Activated CD8-positive, alpha-beta memory T cell treated with anti-CD3 and anti-CD28 coated beads for 36 hours (primary cell): ENCODE measurements around the gene SIX5. TPM values are rescaled to one million over a fixed set of nuclear protein-coding genes. Genes with fewer than 3 reads are reported as not detected.
"Not testable (repeated sequence)": the region's sequence is repeated elsewhere in the genome, so short reads cannot be mapped to it uniquely, and the experiment has no call there.

Experiments used
- CTCF ChIA-PET: fragments of 350-600 bp; sonication (Branson Sonifier 250); formaldehyde crosslinking; loops from one replicate; lab custom pipeline; 2021; ENCODE audit warnings: antibody characterized with exemption; lab: Charles Lee
- POLR2A ChIA-PET: fragments of 350-600 bp; sonication (Branson Sonifier 250); formaldehyde crosslinking; loops from one replicate; lab custom pipeline; 2021; ENCODE audit warnings: antibody characterized with exemption; lab: Charles Lee
- total RNA-seq, 2 experiments: library from RNA; stranded (reverse); gene quantifications; one replicate each; pipeline ENCODE4 v1.2.3, GENCODE V29; 2021

The SIX5 gene
- total RNA-seq, 2 experiments from 2014 or later = 2.0 to 2.5 TPM

GRCh38 chr19:45767881-45768654, 984 bp downstream of the SIX5 start:
- POLR2A ChIA-PET = interaction anchor here (0.6 to 2.1 kb wide), 6 partner anchors 27 to 729 kb away, joined by 3 to 11 read pairs (median 4); partner anchors contain the start of genes FBXO46 and SNRPD2

GRCh38 chr19:45767410-45767880, 1.6 kb downstream of the SIX5 start:
- ChIA-PET POLR2A (interaction anchor here (0.6 kb wide), 1 partner anchor 728 kb away, joined by 6 read pairs; no protein-coding TSS in a partner anchor), CTCF (interaction anchor here (1.0 to 4.0 kb wide), 6 partner anchors 33 to 519 kb away, joined by 3 to 43 read pairs (median 3); partner anchors contain the start of gene FBXO46)

More at GRCh38 chr19:45767881-45768654, 984 bp downstream of the SIX5 start:
- CTCF ChIA-PET = interaction anchor here (0.5 to 4.0 kb wide), 13 partner anchors 11 to 519 kb away, joined by 3 to 43 read pairs (median 3); partner anchors contain the start of gene FBXO46

- ChIA-PET CTCF (interaction anchor here (1.0 to 1.2 kb wide), 3 partner anchors 50 to 365 kb away, joined by 3 read pairs; no protein-coding TSS in a partner anchor), POLR2A (no interaction called here)
Measured at GRCh38 chr19:45766869-45767346, 2.1 kb downstream of the SIX5 start.

GRCh38 chr19:45766296-45766868, 2.7 kb downstream of the SIX5 start:
- POLR2A ChIA-PET = no interaction called here
- CTCF ChIA-PET = interaction anchor here (1.0 kb wide), 1 partner anchor 51 kb away, joined by 3 read pairs; no protein-coding TSS in a partner anchor

GRCh38 chr19:45765702-45766295, 3.3 kb downstream of the SIX5 start:
- POLR2A ChIA-PET = no interaction called here
- CTCF ChIA-PET = no interaction called here

GRCh38 chr19:45764945-45765701, 3.9 kb downstream of the SIX5 start:
- CTCF ChIA-PET = interaction anchor here (1.2 kb wide), 1 partner anchor 34 kb away, joined by 3 read pairs; no protein-coding TSS in a partner anchor
- POLR2A ChIA-PET = no interaction called here

GRCh38 chr19:45764475-45764874, 4.6 kb downstream of the SIX5 start:
- ChIA-PET POLR2A (no interaction called here), CTCF (interaction anchor here (1.2 kb wide), 1 partner anchor 35 kb away, joined by 3 read pairs; no protein-coding TSS in a partner anchor)

GRCh38 chr19:45763691-45764294, 5.3 kb downstream of the SIX5 start:
- CTCF ChIA-PET = interaction anchor here (1.2 kb wide), 1 partner anchor 35 kb away, joined by 3 read pairs; no protein-coding TSS in a partner anchor
- POLR2A ChIA-PET = no interaction called here

GRCh38 chr19:45762870-45763631, 6.0 kb downstream of the SIX5 start:
- POLR2A ChIA-PET = no interaction called here

GRCh38 chr19:45761714-45762113, 7.3 kb downstream of the SIX5 start:
- CTCF ChIA-PET = no interaction called here
- POLR2A ChIA-PET = interaction anchor here (0.7 kb wide), 1 partner anchor 52 kb away, joined by 6 read pairs; no protein-coding TSS in a partner anchor

More at GRCh38 chr19:45762870-45763631, 6.0 kb downstream of the SIX5 start:
- CTCF ChIA-PET = no interaction called here

GRCh38 chr19:45758921-45759320, 10.1 kb downstream of the SIX5 start:
- POLR2A ChIA-PET = no interaction called here
- CTCF ChIA-PET = no interaction called here

GRCh38 chr19:45757695-45758094, 11.4 kb downstream of the SIX5 start:
- ChIA-PET CTCF (interaction anchor here (1.1 kb wide), 1 partner anchor 12 kb away, joined by 3 read pairs; no protein-coding TSS in a partner anchor), POLR2A (no interaction called here)

GRCh38 chr19:45754323-45754722, 14.7 kb downstream of the SIX5 start:
- ChIA-PET CTCF (interaction anchor here (1.1 to 1.7 kb wide), 2 partner anchors 10 to 20 kb away, joined by 4 read pairs; no protein-coding TSS in a partner anchor), POLR2A (interaction anchor here (1.1 kb wide), 1 partner anchor 78 kb away, joined by 3 read pairs; no protein-coding TSS in a partner anchor)

- POLR2A ChIA-PET = interaction anchor here (1.1 kb wide), 1 partner anchor 79 kb away, joined by 3 read pairs; no protein-coding TSS in a partner anchor
Measured at GRCh38 chr19:45753548-45753947, 15.5 kb downstream of the SIX5 start.

GRCh38 chr19:45752639-45753038, 16.4 kb downstream of the SIX5 start:
- POLR2A ChIA-PET = interaction anchor here (0.6 kb wide), 2 partner anchors 23 to 685 kb away, joined by 4 read pairs; no protein-coding TSS in a partner anchor

More at GRCh38 chr19:45753548-45753947, 15.5 kb downstream of the SIX5 start:
- CTCF ChIA-PET = interaction anchor here (1.4 to 1.7 kb wide), 2 partner anchors 9 to 63 kb away, joined by 3 to 4 read pairs; no protein-coding TSS in a partner anchor

GRCh38 chr19:45751483-45751882, 17.6 kb downstream of the SIX5 start:
- CTCF ChIA-PET = not testable (repeated sequence)
- POLR2A ChIA-PET = interaction anchor here (0.6 kb wide), 1 partner anchor 952 kb away, joined by 3 read pairs; no protein-coding TSS in a partner anchor

More at GRCh38 chr19:45752639-45753038, 16.4 kb downstream of the SIX5 start:
- CTCF ChIA-PET = interaction anchor here (1.1 to 1.4 kb wide), 2 partner anchors 16 to 64 kb away, joined by 3 to 6 read pairs; partner anchors contain the start of gene SIX5
